Measurements from ENCODE around the gene SRSF1. TPM values are rescaled to one million over a fixed set of nuclear protein-coding genes. Genes with fewer than 3 reads are reported as not detected.

SRSF1 gene
- total and polyA plus RNA-seq, 12 donors = 105 to 276 (median 186) TPM

DNA sequence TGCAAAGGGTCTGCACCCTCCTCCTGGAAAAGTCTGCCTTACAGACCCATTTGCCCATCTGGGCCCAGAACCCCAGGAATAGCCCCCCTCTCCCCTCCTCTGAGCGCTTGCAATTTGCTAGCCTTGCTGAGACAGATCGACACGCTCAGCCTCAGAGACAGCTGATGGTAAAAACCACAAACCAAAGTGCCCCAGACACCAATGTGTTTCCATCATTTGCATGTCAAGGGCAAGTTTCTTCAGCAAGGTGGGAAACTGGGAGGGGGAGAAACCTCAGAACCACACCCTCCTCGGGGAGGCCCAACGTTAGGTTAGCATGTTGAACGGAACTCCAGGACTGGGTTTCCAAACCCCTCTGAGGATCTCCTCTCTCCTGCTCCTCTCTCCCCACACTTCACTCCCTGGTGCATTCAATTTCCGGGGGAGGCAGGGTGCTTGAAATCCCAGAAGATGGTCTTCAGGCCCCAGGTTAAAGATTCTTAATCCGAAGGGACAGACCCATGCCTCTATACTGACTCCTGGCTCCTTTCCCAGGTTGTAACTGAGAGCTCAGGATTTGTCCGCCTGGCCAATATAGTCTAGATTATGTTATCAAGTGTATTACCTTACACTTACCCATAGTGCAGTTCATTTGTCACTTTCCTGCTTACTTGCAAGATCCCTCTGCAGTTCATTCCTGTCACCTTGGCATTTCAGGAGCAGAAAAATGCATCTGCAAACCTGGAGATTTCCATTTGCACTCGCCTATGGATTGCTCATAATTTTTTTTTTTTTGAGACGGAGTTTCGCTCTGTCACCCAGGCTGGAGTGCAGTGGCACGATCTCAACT lies 50.5 kb downstream of the SRSF1 start:
- WGBS, 4 donors = 73 to 78% (median 76%) methylated on average over 13 of the region's 13 CpGs
- peak in 4 of 7 donors; percentile 13 to 48 (median 14) for DNase-seq
- Histone ChIP-seq H3K36me3 (replicated peaks in 1 of 2) (no peaks in the 10 kb centered on the region), H3K27me3 (no peaks in the 10 kb centered on the region), H3K9me3 (replicated peaks in 1 of 3) (no peaks in the 10 kb centered on the region), H3K4me1 (replicated peaks in 1 of 2) (peaks cover 16 to 35% of the 10 kb centered on the region in 2 donors), H3K27ac (no peak overlapping the region), H3K4me3 (no peak overlapping the region)
- no peak for TF ChIP-seq CTCF (IDR thresholded peaks at IDR 0.05)
- intact Hi-C loops (cut with DNase I) = no loop called here

- peak; percentile 74 to 87 (median 81) for DNase-seq
- peak within 1 kb of the TSS in 3 of 4 donors; percentile 33 to 98 (median 59) for H3K4me3 ChIP-seq
- no peaks in the 10 kb centered on the region for H3K27me3 ChIP-seq
- peaks cover 20 to 46% of the 10 kb centered on the region in 2 donors for H3K4me1 ChIP-seq (replicated peaks in 1 of 2)
- 0 to 1% (median 1%) methylated on average over 2 to 72 of the region's 79 CpGs for WGBS, 4 donors
- H3K9me3 ChIP-seq (replicated peaks in 1 of 3) = no peaks in the 10 kb centered on the region
- intact Hi-C loops (cut with DNase I) = no loop called here
- H3K27ac ChIP-seq = peak within 1 kb of the TSS; percentile 72 to 99 (median 95)
- peak in 5 of 6 experiments; percentile 8 to 76 (median 49) for TF ChIP-seq CTCF (IDR thresholded peaks at IDR 0.05)
- TF ChIP-seq POLR2A (IDR thresholded peaks at IDR 0.05) = peak in 1 of 2 donors; percentile 57
- no peaks in the 10 kb centered on the region for H3K36me3 ChIP-seq (replicated peaks in 1 of 2)
Observed at GRCh38 chr17:57955183-57955931, 51.7 kb downstream of the SRSF1 start, which contains the start of gene CUEDC1. TSS of gene CUEDC1 (minus strand) at chr17:57955412. CDS start at chr17:57885564, 69,848 bp downstream.

DNA sequence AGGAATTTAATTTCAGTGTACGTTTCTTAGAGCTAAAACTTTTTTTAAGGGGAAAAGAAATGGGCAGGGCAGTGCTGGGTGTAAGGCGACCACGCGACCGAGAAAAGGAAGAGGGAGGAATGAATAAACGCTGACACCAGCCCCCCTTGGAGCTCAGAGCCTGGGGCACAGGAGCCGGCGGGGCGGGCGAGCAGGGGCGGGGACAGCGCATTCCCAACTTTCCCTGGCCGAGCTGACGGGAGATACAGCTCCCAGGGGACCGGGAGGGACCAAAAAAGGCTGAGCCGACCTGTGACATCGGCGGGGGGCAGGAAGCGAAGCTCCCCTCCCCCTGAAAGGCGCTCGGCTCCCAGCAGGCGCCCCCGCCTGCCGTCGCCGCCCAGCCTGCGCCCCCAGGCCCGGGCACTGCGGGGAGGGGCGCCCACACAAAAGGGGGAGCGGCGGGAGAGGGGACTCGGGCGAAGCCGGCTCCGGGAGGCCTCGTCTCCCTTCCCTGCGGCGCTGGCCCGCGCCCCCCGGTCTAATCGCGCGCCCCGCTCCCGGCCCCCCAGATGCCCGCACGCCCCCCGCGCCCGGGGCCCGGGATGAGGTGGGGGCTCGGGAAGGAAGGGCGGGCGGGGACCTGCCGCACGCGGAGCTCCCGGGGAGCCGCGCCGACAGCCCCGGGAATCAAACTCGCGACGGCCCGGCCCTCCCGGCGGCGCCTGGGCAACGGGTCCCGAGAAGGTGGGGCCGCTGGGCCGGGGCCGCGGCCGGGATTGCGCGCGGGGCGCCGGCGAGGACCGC lies 52.5 kb downstream of the SRSF1 start:
- intact Hi-C loops (cut with DNase I) = no loop called here
- peaks cover 27 to 53% of the 10 kb centered on the region in 2 donors for H3K4me1 ChIP-seq (replicated peaks in 1 of 2)
- peak overlapping the region; percentile 72 to 99 (median 95) for H3K27ac ChIP-seq
- H3K27me3 ChIP-seq = no peaks in the 10 kb centered on the region
- DNase-seq = peak; percentile 68 to 84 (median 72)
- peak overlapping the region in 3 of 4 donors; percentile 28 to 98 (median 44) for H3K4me3 ChIP-seq
- no peaks in the 10 kb centered on the region for H3K9me3 ChIP-seq (replicated peaks in 1 of 3)
- 0 to 1% (median 1%) methylated on average over 16 to 84 of the region's 85 CpGs for WGBS, 4 donors
- TF ChIP-seq CTCF (IDR thresholded peaks at IDR 0.05) = no peak
- TF ChIP-seq POLR2A (IDR thresholded peaks at IDR 0.05) = peak in 1 of 2 donors; percentile 62
- no peaks in the 10 kb centered on the region for H3K36me3 ChIP-seq (replicated peaks in 1 of 2)
